GM19467 (cell line): ENCODE results near the gene KAT2B.
"Not testable (repeated sequence)": the region's sequence is repeated elsewhere in the genome, so short reads cannot be mapped to it uniquely, and the experiment has no call there.

Experiments
- ATAC-seq: cut with Tn5 transposase; IDR thresholded peaks from one replicate; pipeline ENCODE4 v1.9.1; 2021; ENCODE audit warnings: mild to moderate bottlenecking, moderate library complexity; ENCODE audit not compliant: unreplicated experiment

KAT2B gene

GRCh38 chr3:20041197-20041780 lies 1.0 kb downstream of the KAT2B start:
- peak; percentile 44 for ATAC-seq

DNA sequence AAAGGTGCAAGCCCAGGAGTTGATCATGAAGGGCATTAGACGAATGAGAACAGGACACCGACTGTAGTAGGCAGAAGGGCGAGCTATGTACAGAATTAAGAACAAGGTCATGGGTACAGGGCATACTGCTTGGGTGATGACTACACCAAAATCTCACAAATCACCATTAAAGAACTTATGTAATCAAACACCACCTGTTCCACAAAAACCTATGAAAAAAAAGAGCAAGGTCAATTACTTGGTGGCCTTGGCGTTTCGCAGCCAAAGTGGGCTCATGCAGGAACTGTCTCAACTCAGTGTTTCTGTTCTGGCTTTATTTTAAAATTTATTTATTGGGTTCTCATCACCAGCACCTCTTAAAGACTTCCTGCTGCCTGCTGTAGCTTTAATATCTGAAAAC lies 2.1 kb downstream of the KAT2B start:
- ATAC-seq = no peak

DNA sequence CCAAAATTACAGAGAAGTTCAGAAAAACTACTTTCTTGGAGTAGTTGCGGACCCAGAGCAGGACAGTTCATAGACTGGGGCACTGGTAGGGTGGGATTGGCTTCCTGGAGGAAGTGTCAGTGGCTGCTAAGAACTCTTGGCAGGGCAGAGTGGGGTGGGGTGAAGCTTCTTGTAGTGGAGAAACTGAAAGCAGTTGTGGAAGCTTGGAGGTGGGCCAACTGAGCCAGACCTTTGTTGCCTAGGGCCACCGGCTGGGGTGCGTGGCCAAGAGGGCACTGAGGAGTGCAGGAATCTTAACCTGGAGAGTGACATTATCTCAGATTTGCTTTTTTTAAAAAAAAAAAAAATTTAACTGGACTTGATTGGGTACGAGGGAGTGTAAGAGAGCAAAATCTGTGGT lies 3.1 kb downstream of the KAT2B start:
- ATAC-seq = peak; percentile 23

- no peak for ATAC-seq
Observed at GRCh38 chr3:20043825-20044224, 3.6 kb downstream of the KAT2B start.

- not testable (repeated sequence) for ATAC-seq
Observed at GRCh38 chr3:20045141-20045540, 4.9 kb downstream of the KAT2B start.

GRCh38 chr3:20046556-20046955 lies 6.3 kb downstream of the KAT2B start:
- ATAC-seq = no peak

GRCh38 chr3:20047341-20047779 lies 7.1 kb downstream of the KAT2B start:
- no peak for ATAC-seq

- no peak for ATAC-seq
Observed at GRCh38 chr3:20047976-20048883, 8.0 kb downstream of the KAT2B start.

DNA sequence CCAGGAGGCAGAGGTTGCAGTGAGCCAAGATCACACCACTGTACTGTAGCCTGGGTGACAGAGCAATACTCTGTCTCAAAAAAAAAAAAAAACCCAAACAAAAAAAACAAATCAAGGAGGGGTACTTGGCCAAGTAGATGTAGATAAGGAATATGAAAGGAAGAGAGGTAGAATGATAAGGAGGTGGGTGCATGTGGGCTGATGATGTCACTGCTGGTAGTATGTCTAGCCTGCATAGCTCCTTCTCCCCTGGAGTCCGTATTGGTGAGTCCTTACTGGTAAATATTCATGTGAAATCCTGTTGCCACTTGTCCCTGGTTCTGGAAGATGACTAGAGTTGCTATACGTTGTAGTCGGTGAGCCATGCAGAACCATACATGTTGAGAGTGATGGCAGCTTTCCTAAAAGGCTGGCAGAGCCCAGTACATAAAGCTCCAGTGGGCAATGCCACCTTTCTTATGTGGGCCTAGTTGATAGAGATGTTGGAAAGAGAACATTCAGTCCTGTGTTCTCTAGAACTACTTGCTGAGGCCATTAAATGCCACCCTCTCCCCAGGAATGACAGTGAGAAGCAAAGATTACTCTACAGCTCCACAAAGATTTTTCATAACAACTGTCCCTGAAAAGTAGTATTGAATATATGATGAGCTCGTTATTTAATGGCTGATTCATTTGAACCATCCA lies 11.0 kb downstream of the KAT2B start:
- ATAC-seq = no peak

DNA sequence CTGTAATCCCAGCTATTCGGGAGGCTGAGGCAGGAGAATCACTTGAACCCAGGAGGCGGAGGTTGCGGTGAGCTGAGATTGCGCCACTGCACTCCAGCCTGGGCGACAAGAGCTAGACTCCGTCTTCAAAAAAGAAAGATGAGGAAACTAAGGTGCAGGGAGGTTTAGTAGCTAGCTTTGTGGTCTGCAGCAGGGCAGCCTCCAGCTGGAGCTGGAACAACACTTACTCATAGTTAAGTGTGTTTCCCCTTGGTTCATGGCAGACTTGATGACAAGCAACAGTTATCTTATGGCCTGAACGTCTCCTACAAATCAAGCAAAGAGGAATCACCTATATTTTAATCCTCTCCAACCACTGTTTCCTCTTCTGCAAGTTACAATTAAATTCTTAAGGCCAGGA lies 12.6 kb downstream of the KAT2B start:
- no peak for ATAC-seq

- peak; percentile 83 for ATAC-seq
Observed at GRCh38 chr3:20054549-20054987, 14.3 kb downstream of the KAT2B start.

DNA sequence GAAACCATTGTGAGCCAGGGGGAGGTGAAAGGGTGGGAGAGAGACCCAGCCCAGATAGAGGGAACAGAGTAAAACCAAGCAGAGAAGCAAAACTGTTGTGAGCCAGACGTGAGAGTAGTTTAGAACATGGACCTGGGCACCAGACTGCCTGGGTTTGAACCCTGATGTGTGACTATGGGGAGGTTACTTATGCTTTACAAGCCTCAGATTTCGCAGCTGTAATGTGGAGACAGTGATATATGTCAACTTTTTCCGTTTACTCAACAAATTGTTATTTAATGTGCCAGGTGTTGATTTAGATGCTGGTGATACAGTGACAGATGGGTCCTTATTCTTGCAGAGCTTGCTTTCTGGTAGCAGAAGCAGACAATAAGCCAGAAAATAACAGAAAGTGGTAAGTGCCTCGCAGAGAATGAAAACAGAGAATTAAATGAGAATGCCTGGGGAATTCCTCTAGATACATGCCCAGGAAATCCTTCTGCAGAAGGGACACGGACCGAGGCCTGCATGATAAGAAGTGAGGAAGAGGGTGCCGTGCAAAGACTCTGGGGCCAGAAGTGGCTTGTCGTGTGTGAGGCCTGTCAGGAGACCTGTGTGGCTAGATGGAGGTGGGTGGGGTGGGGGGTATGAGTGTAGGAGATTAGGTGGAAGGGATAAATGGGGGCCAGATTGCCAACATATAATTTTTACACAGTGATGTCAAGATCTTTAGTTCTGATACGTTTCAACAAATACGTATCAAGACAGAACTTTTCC lies 15.0 kb downstream of the KAT2B start:
- ATAC-seq = peak; percentile 16

- ATAC-seq = no peak
Observed at GRCh38 chr3:20055842-20056241, 15.6 kb downstream of the KAT2B start.

- ATAC-seq = peak; percentile 25
Observed at GRCh38 chr3:20056725-20057611, 16.7 kb downstream of the KAT2B start.

DNA sequence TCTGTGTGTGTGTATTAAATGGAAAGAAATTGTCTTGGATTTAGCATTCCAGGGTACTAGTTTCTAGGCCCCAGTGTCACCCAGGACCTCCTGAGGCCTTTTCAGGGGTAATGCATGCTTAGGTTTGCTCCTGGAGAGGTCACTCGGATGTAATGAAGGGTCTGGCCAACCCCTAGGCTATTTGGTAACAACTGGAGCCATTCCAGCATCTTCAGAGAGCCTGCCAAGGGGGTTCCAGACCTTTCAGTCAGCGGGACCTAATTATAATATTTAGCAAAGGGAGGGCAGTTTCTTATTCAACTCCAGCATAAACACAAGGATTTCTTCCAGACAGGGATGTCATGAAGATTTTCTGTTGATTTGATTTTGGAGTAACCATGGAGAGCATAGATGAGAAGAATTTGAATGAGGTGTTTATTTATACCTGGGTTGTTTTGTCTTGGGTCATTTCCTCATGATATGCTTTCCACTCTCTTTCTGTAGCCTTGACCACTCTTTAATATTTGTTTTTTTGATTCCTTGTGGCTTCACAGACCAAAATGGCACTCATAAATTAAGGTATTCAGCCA lies 17.4 kb downstream of the KAT2B start:
- ATAC-seq = no peak

GRCh38 chr3:20059929-20060328 lies 19.7 kb downstream of the KAT2B start:
- ATAC-seq = no peak

DNA sequence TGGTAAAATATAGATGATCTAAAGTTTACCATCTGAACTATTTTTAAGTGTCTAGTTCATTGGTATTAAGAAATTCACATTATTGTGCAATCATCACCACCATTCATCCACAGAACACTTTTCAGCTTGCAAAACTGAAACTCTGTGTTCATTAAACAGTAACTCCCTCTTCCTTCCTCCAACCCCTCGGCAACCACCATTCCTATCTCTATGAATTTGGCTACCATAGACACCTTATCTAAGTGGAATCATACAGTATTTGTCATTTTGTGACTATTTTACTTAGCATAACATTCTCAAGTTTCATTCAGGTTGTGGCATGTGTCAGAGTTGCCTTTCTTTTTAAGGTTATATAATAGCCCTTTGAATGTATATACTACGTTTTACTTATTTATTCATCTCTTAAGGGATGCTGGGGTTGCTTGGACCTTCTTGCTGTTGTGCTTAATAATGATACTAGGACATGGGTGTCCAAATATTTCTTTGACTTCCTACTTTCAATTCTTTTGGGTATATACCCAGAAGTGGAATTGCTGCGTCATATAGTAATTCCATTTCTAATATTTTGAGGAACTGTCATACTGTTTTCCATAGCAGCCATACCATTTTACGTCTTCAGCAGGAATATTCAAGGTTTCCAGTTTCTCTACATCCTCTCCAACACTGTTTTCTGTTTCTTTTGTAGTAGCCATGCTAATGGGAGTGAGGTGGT lies 20.9 kb downstream of the KAT2B start:
- peak; percentile 84 for ATAC-seq

DNA sequence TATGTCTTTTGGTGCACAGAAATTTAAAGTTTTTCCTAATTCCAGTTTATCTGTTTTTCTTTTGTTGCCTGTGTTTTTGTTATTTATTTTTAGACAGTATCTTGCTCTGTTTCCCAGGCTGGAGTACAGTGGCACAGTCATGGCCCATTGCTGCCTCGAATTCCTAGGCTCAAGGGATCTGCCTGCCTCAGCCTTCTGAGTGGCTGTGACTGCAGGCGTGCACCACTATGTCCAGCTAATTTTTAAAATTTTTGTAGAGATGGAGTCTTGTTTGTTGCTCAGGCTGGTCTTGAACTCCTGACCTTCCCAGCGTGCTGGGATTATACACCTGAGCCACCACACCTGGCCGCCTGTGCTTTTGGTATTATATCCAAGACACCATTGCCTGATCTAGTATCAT lies 22.8 kb downstream of the KAT2B start:
- no peak for ATAC-seq

DNA sequence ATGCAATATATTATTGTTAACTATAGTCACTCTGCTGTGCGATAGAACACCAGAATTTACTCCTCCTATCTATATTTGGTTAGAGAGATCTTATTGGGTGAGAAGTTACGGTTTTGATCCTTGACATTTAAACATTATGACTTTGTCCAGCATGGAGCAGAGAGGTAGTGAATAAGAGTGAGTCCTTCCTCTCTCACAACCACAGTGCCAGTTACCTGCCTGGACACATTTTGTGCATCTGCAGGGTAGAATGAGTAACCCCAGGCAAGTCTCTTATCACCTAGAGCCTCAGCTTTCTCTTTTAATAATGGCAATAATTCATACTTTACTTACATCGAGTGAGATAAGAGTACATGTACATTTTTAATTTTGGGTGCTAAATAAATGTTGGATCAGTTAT lies 24.1 kb downstream of the KAT2B start:
- ATAC-seq = no peak
